Progenitor cell of endocrine pancreas (in vitro differentiated cells): ENCODE measurements around the gene P4HA1. TPM values are rescaled to one million over a fixed set of nuclear protein-coding genes. Genes with fewer than 3 reads are reported as not detected.

Source experiments
- DNase-seq: peaks from one replicate; pipeline ENCODE4 v3.0.0; 2021; ENCODE audit warnings: low spot score; ENCODE audit not compliant: unreplicated experiment
- H3K27ac Mint-ChIP-seq: 2 replicates; pipeline ENCODE4 v1.8.0; 2021; ENCODE audit warnings: mild to moderate bottlenecking, moderate library complexity, mixed read lengths
- H3K27me3 Mint-ChIP-seq: 2 replicates; pipeline ENCODE4 v1.8.0; 2021; ENCODE audit warnings: mixed read lengths
- H3K36me3 Mint-ChIP-seq: 2 replicates; pipeline ENCODE4 v1.8.0; 2022; ENCODE audit warnings: mixed read lengths; ENCODE audit not compliant: insufficient read depth
- H3K4me1 Mint-ChIP-seq: 2 replicates; pipeline ENCODE4 v1.8.0; 2021; ENCODE audit warnings: low read depth, mixed read lengths
- H3K4me3 Mint-ChIP-seq: 2 replicates; pipeline ENCODE4 v1.8.0; 2021; ENCODE audit warnings: low read depth, mild to moderate bottlenecking, moderate library complexity, mixed read lengths
- H3K9me3 Mint-ChIP-seq: 2 replicates; pipeline ENCODE4 v1.8.0; 2021; ENCODE audit warnings: low read depth, mixed read lengths
- total RNA-seq: library from RNA; stranded (reverse); gene quantifications from 2 replicates; pipeline ENCODE4 v1.2.1, GENCODE V29; 2021
- TF ChIP-seq, protein P1 (sequence below): fragments of 200-600 bp; sonication (generic); IDR thresholded peaks from one replicate; pipeline ENCODE4 v1.5.0; 2021; ENCODE audit warnings: antibody characterized with exemption, mild to moderate bottlenecking; ENCODE audit not compliant: unreplicated experiment

Gene P4HA1
- total RNA-seq, 1 donor from 2014 or later = 25.4 TPM

DNA sequence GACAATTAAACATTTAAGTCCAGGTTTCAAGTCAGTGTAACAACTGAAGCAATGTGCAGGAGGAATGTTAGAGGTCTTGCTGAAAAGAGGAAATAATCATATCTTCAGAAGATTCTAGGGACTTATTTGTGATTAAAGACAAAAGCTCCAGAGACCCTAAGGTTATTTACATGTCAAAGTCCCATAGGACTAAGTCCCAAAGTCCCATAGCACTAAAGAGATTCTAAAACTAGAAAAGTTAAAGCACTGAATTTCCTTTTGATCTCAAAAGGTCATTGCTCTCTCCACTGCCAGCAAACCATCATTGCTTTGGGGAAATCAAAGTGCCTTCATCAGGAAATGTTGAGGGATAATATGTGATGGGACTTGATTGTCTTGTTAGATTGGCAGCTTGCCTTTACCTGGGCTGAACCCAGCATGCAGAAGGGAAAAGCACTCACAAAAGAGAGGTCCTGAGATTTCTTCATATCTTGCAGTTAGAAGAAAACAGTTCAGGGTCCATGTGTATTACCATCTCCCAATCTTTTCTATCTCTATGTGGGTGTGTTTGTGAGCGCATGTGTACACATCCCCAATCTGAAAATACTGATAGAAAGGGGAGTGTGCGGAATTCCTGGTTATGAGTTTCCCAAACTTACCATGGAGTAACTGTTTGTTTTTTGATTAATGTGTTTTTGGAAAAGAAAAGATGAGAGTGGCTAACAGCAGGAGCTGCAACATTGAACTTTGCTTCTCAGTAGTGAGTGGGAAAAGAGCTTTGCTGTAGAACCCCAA is 35.4 kb upstream of the P4HA1 start:
- peaks cover 24% of the 10 kb centered on the region for H3K36me3 Mint-ChIP-seq
- TF ChIP-seq, protein P1, sequence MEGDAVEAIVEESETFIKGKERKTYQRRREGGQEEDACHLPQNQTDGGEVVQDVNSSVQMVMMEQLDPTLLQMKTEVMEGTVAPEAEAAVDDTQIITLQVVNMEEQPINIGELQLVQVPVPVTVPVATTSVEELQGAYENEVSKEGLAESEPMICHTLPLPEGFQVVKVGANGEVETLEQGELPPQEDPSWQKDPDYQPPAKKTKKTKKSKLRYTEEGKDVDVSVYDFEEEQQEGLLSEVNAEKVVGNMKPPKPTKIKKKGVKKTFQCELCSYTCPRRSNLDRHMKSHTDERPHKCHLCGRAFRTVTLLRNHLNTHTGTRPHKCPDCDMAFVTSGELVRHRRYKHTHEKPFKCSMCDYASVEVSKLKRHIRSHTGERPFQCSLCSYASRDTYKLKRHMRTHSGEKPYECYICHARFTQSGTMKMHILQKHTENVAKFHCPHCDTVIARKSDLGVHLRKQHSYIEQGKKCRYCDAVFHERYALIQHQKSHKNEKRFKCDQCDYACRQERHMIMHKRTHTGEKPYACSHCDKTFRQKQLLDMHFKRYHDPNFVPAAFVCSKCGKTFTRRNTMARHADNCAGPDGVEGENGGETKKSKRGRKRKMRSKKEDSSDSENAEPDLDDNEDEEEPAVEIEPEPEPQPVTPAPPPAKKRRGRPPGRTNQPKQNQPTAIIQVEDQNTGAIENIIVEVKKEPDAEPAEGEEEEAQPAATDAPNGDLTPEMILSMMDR = no peak
- H3K27ac Mint-ChIP-seq = no peak overlapping the region
- DNase-seq = no peak
- H3K27me3 Mint-ChIP-seq = no peaks in the 10 kb centered on the region
- no peaks in the 10 kb centered on the region for H3K4me1 Mint-ChIP-seq
- H3K9me3 Mint-ChIP-seq = no peaks in the 10 kb centered on the region
- H3K4me3 Mint-ChIP-seq = no peak overlapping the region

DNA sequence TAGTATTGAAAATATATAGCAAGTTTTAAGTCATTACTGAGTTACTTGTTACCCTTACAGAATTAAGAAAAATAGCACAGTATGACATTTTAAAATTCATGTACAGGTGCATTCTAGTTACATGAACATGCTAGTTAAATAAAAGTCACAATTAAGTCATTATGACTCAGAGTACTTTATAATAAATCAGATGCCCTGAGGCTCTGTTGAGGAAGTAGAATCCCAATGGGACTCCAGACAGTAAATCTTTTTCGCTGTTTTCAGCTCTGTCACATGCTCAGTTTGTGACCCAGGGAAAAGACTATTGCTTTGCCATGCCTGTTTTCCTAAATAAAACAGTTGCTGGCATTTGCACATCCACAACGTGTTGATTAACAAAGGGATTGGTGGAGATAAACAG is 34.6 kb upstream of the P4HA1 start:
- no peak overlapping the region for H3K4me3 Mint-ChIP-seq
- no peaks in the 10 kb centered on the region for H3K27me3 Mint-ChIP-seq
- TF ChIP-seq, protein P1 = no peak
- H3K9me3 Mint-ChIP-seq = no peaks in the 10 kb centered on the region
- H3K27ac Mint-ChIP-seq = no peak overlapping the region
- DNase-seq = no peak
- no peaks in the 10 kb centered on the region for H3K4me1 Mint-ChIP-seq
- H3K36me3 Mint-ChIP-seq = peaks cover 25% of the 10 kb centered on the region

DNA sequence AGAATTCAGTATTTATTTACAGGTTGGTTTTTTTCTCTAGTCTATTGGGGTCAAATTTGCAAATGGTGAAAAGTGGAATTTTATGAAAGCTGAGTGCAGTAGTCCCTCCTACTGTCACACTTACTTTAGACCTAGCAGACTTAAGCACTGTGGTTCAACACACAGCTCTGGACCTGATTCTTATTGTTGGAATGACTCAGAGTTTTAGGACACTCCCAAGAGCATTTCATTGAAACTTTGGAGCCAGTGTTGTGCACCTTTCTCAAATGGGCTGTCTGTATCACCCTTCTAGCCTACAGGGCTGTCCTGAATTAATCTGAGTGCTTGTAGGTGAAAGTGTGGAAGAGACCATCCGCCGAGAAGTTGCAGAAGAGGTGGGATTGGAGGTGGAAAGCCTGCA is 29.7 kb upstream of the P4HA1 start:
- TF ChIP-seq, protein P1 = no peak
- no peak for DNase-seq
- Mint-ChIP-seq H3K27ac (no peak overlapping the region), H3K36me3 (peaks cover 21% of the 10 kb centered on the region), H3K27me3 (no peaks in the 10 kb centered on the region), H3K4me1 (no peaks in the 10 kb centered on the region), H3K4me3 (no peak overlapping the region), H3K9me3 (no peaks in the 10 kb centered on the region)

DNA sequence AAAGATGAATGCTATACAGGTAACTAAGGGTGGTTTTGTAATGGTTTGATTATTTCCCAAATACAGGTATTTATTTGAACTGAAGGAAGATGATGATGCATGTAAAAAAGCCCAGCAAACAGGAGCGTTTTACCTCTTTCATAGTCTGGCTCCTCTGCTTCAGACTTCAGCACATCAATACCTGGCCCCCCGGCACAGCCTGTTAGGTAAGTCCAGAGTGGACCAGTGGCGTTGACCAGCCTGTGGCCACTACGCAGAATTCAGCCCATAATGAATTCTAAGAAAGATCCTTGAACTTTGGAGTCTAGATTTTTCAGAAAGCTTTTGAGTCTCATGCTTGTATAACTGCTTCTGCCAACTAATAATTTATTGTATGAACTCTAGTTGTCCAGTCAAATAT is 23.3 kb upstream of the P4HA1 start:
- Mint-ChIP-seq H3K4me1 (peaks cover 9% of the 10 kb centered on the region), H3K36me3 (peaks cover 5% of the 10 kb centered on the region), H3K27me3 (no peaks in the 10 kb centered on the region), H3K4me3 (no peak overlapping the region), H3K9me3 (no peaks in the 10 kb centered on the region), H3K27ac (no peak overlapping the region)
- no peak for DNase-seq
- TF ChIP-seq, protein P1 = no peak

DNA sequence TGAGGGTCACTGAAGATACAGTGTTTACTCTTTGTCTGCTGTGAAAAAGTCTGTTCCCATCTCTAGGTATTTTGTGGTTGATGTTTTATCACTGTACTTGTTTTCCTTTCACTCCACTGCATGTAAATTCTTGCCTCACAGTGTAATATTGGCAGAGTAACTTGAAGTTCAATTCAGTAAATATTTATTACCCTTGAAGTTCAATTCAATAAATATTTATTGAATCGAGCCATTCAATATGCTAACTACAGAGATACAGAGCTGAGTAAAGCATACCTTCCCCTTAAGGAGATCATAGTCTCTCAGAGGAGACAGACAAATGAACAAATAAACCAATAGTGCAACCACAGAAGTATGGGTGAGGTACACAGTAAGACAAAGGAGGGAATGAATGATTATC is 22.8 kb upstream of the P4HA1 start:
- no peak overlapping the region for H3K27ac Mint-ChIP-seq

More for the DNA sequence above, 22.8 kb upstream of the P4HA1 start:
- TF ChIP-seq, protein P1 = no peak
- Mint-ChIP-seq H3K27me3 (no peaks in the 10 kb centered on the region), H3K4me3 (no peak overlapping the region), H3K9me3 (no peaks in the 10 kb centered on the region), H3K36me3 (peaks cover 5% of the 10 kb centered on the region), H3K4me1 (peaks cover 9% of the 10 kb centered on the region)
- no peak for DNase-seq
